Cardiac muscle cell (in vitro differentiated cells and primary cell): ENCODE data around the gene MXD3. TPM values are rescaled to one million over a fixed set of nuclear protein-coding genes. Genes with fewer than 3 reads are reported as not detected.
"Not testable (repeated sequence)": the region's sequence is repeated elsewhere in the genome, so short reads cannot be mapped to it uniquely, and the experiment has no call there.

Experiments
- DNase-seq, 2 donors: peaks; one replicate each; pipeline versions ENCODE4 v3.0.0 to v3.0.0-alpha.2; 2010 to 2017; ENCODE audit warnings: low read depth in 1 of 2, low spot score in 1 of 2
- H3K27ac ChIP-seq: fragments of 200-600 bp; sonication (generic); 2 replicates; pipeline ENCODE4 v1.5.1; 2016
- H3K27me3 ChIP-seq: fragments of 200-600 bp; sonication (generic); 2 replicates; pipeline ENCODE4 v1.6.0; 2016; ENCODE audit warnings: control low read depth
- H3K36me3 ChIP-seq: fragments of 200-600 bp; sonication (generic); 2 replicates; pipeline ENCODE4 v1.5.1; 2016; ENCODE audit warnings: control low read depth
- H3K4me1 ChIP-seq: fragments of 200-600 bp; sonication (generic); 2 replicates; pipeline ENCODE4 v1.8.1; 2017; ENCODE audit warnings: low read depth, mild to moderate bottlenecking, mixed run types
- H3K4me3 ChIP-seq: fragments of 200-600 bp; sonication (generic); 2 replicates; pipeline ENCODE4 v1.5.1; 2016; ENCODE audit warnings: mild to moderate bottlenecking
- H3K9me3 ChIP-seq: fragments of 200-600 bp; sonication (generic); 2 replicates; pipeline ENCODE4 v1.5.1; 2017; ENCODE audit warnings: low read depth, mild to moderate bottlenecking, control low read depth
- polyA plus RNA-seq: library from polyadenylated mRNA; unstranded; fragments of >200 nt; fragmentation: Nextera tagmentation; extraction: Ambion mirVana; gene quantifications from 2 replicates; pipeline ENCODE4 v1.2.1, GENCODE V29; 2016
- total RNA-seq: library from RNA; depleted of rRNA; stranded (reverse); fragments of >200 nt; gene quantifications from 2 replicates; pipeline ENCODE4 v1.2.3, GENCODE V29; 2016
- TF ChIP-seq, protein P1 (sequence below): IDR thresholded peaks from 2 replicates; pipeline ENCODE4 v1.5.1; 2012; ENCODE audit warnings: low read depth, mild to moderate bottlenecking, low read length

Gene MXD3
- total and polyA plus RNA-seq, 2 experiments from 2014 or later, result 7.3 to 112 TPM

GRCh38 chr5:177261510-177261909 lies 50.2 kb downstream of the MXD3 start:
- Histone ChIP-seq H3K27ac (no peak overlapping the region), H3K4me1 (no peaks in the 10 kb centered on the region), H3K9me3 (no peaks in the 10 kb centered on the region), H3K4me3 (no peak overlapping the region), H3K36me3 (peaks cover 42% of the 10 kb centered on the region), H3K27me3 (no peaks in the 10 kb centered on the region)
- TF ChIP-seq, protein P1, sequence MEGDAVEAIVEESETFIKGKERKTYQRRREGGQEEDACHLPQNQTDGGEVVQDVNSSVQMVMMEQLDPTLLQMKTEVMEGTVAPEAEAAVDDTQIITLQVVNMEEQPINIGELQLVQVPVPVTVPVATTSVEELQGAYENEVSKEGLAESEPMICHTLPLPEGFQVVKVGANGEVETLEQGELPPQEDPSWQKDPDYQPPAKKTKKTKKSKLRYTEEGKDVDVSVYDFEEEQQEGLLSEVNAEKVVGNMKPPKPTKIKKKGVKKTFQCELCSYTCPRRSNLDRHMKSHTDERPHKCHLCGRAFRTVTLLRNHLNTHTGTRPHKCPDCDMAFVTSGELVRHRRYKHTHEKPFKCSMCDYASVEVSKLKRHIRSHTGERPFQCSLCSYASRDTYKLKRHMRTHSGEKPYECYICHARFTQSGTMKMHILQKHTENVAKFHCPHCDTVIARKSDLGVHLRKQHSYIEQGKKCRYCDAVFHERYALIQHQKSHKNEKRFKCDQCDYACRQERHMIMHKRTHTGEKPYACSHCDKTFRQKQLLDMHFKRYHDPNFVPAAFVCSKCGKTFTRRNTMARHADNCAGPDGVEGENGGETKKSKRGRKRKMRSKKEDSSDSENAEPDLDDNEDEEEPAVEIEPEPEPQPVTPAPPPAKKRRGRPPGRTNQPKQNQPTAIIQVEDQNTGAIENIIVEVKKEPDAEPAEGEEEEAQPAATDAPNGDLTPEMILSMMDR, result no peak
- DNase-seq, result no peak

- no peaks in the 10 kb centered on the region for H3K9me3 ChIP-seq
- H3K4me3 ChIP-seq, result no peak overlapping the region
- no peak overlapping the region for H3K27ac ChIP-seq
- no peaks in the 10 kb centered on the region for H3K27me3 ChIP-seq
- no peaks in the 10 kb centered on the region for H3K4me1 ChIP-seq
- DNase-seq, result no peak
- TF ChIP-seq, protein P1, result no peak
- peaks cover 36% of the 10 kb centered on the region for H3K36me3 ChIP-seq
Observed at GRCh38 chr5:177260961-177261360, 50.7 kb downstream of the MXD3 start.

GRCh38 chr5:177258711-177259110 lies 53.0 kb downstream of the MXD3 start:
- H3K4me3 ChIP-seq, H3K9me3 ChIP-seq, H3K4me1 ChIP-seq, H3K27me3 ChIP-seq, DNase-seq: not testable (repeated sequence)
- Histone ChIP-seq H3K36me3 (peaks cover 43% of the 10 kb centered on the region), H3K27ac (peak overlapping the region; percentile 25)

Other genes starting within 250 kb of the MXD3 start
- gene FGFR4, start 225.0 kb downstream of the MXD3 start, total RNA-seq, result 1.1 and 2.8 TPM in 2 replicates
- 0.96 and 1.8 TPM in 2 replicates for gene FGFR4, start 225.0 kb downstream of the MXD3 start, polyA plus RNA-seq
- gene NSD1, start 178.1 kb downstream of the MXD3 start, total RNA-seq, result 29.7 and 37.9 TPM in 2 replicates
- gene NSD1, start 178.1 kb downstream of the MXD3 start, polyA plus RNA-seq, result 37.8 and 44.0 TPM in 2 replicates
- gene RAB24, start 8.2 kb downstream of the MXD3 start, total RNA-seq, result 69.2 and 94.7 TPM in 2 replicates
- 70.7 and 81.5 TPM in 2 replicates for gene RAB24, start 8.2 kb downstream of the MXD3 start, polyA plus RNA-seq
- gene PRELID1, start 8.1 kb downstream of the MXD3 start, total RNA-seq, result 86.0 and 156 TPM in 2 replicates
- gene PRELID1, start 8.1 kb downstream of the MXD3 start, polyA plus RNA-seq, result 134 and 185 TPM in 2 replicates
- gene LMAN2, start 39.8 kb upstream of the MXD3 start, total RNA-seq, result 163 and 198 TPM in 2 replicates
- 213 and 261 TPM in 2 replicates for gene LMAN2, start 39.8 kb upstream of the MXD3 start, polyA plus RNA-seq
- gene RGS14, start 46.0 kb upstream of the MXD3 start, total RNA-seq, result 68.1 and 139 TPM in 2 replicates
- gene RGS14, start 46.0 kb upstream of the MXD3 start, polyA plus RNA-seq, result 33.6 and 76.5 TPM in 2 replicates
- not detected in 2 replicates for gene SLC34A1, start 72.5 kb upstream of the MXD3 start, total RNA-seq
- not detected in 2 replicates for gene SLC34A1, start 72.5 kb upstream of the MXD3 start, polyA plus RNA-seq
- gene PFN3, start 88.8 kb upstream of the MXD3 start, total RNA-seq, result not detected in 2 replicates
- gene PFN3, start 88.8 kb upstream of the MXD3 start, polyA plus RNA-seq, result not detected in 2 replicates
- gene F12, start 97.7 kb upstream of the MXD3 start, total RNA-seq, result 3.4 and 4.6 TPM in 2 replicates
- gene F12, start 97.7 kb upstream of the MXD3 start, polyA plus RNA-seq, result 5.0 and 13.6 TPM in 2 replicates
- 43.7 and 62.1 TPM in 2 replicates for gene GRK6, start 114.8 kb upstream of the MXD3 start, total RNA-seq
- gene GRK6, start 114.8 kb upstream of the MXD3 start, polyA plus RNA-seq, result 39.6 and 62.0 TPM in 2 replicates
- gene PRR7, start 134.9 kb upstream of the MXD3 start, total RNA-seq, result 26.4 and 29.0 TPM in 2 replicates
- 27.1 and 29.2 TPM in 2 replicates for gene PRR7, start 134.9 kb upstream of the MXD3 start, polyA plus RNA-seq
- gene DBN1, start 161.7 kb upstream of the MXD3 start, total RNA-seq, result 258 and 295 TPM in 2 replicates
- 147 and 185 TPM in 2 replicates for gene DBN1, start 161.7 kb upstream of the MXD3 start, polyA plus RNA-seq
- gene PDLIM7, start 185.7 kb upstream of the MXD3 start, total RNA-seq, result 165 and 255 TPM in 2 replicates
- gene PDLIM7, start 185.7 kb upstream of the MXD3 start, polyA plus RNA-seq, result 328 and 537 TPM in 2 replicates
- gene DOK3, start 197.9 kb upstream of the MXD3 start, total RNA-seq, result 2.4 and 6.0 TPM in 2 replicates
- 0.95 and 3.7 TPM in 2 replicates for gene DOK3, start 197.9 kb upstream of the MXD3 start, polyA plus RNA-seq
- gene DDX41, start 205.1 kb upstream of the MXD3 start, total RNA-seq, result 183 and 223 TPM in 2 replicates
- gene DDX41, start 205.1 kb upstream of the MXD3 start, polyA plus RNA-seq, result 107 and 109 TPM in 2 replicates
- 62.2 and 80.9 TPM in 2 replicates for gene FAM193B, start 242.7 kb upstream of the MXD3 start, total RNA-seq
- 67.4 and 80.2 TPM in 2 replicates for gene FAM193B, start 242.7 kb upstream of the MXD3 start, polyA plus RNA-seq